ENCODE results near the gene CAB39L.
"Not testable (repeated sequence)": the region's sequence is repeated elsewhere in the genome, so short reads cannot be mapped to it uniquely, and the experiment has no call there.

The CAB39L gene

GRCh38 chr13:49346460-49346859 is 97.4 kb downstream of the CAB39L start:
- DNase-seq (ENCODE audit: low spot score): no peak

- no peak for DNase-seq (ENCODE audit: low spot score)
Measured at GRCh38 chr13:49343731-49344130, 100.1 kb downstream of the CAB39L start.

- no peak for DNase-seq (ENCODE audit: low spot score)
Measured at GRCh38 chr13:49343255-49343654, 100.6 kb downstream of the CAB39L start.

GRCh38 chr13:49342454-49342853 is 101.4 kb downstream of the CAB39L start:
- DNase-seq (ENCODE audit: low spot score): no peak

GRCh38 chr13:49341941-49342340 is 101.9 kb downstream of the CAB39L start:
- no peak for DNase-seq (ENCODE audit: low spot score)

GRCh38 chr13:49341517-49341916 is 102.3 kb downstream of the CAB39L start:
- DNase-seq (ENCODE audit: low spot score): no peak

- no peak for DNase-seq (ENCODE audit: low spot score)
Measured at GRCh38 chr13:49340161-49340560, 103.7 kb downstream of the CAB39L start.

- DNase-seq (ENCODE audit: low spot score): no peak
Measured at GRCh38 chr13:49336655-49337054, 107.2 kb downstream of the CAB39L start.

- DNase-seq (ENCODE audit: low spot score): no peak
Measured at GRCh38 chr13:49330546-49330864, 113.4 kb downstream of the CAB39L start.

- DNase-seq (ENCODE audit: low spot score): no peak
Measured at GRCh38 chr13:49329831-49330545, 113.9 kb downstream of the CAB39L start.

GRCh38 chr13:49327145-49327544 is 116.7 kb downstream of the CAB39L start:
- not testable (repeated sequence) for DNase-seq (ENCODE audit: low spot score)

GRCh38 chr13:49326222-49326917 is 117.5 kb downstream of the CAB39L start:
- DNase-seq (ENCODE audit: low spot score): no peak

- DNase-seq (ENCODE audit: low spot score): no peak
Measured at GRCh38 chr13:49323344-49323743, 120.5 kb downstream of the CAB39L start.

- DNase-seq (ENCODE audit: low spot score): no peak
Measured at GRCh38 chr13:49322702-49323101, 121.2 kb downstream of the CAB39L start.

- no peak for DNase-seq (ENCODE audit: low spot score)
Measured at GRCh38 chr13:49320975-49321374, 122.9 kb downstream of the CAB39L start.

GRCh38 chr13:49319951-49320350 is 123.9 kb downstream of the CAB39L start:
- no peak for DNase-seq (ENCODE audit: low spot score)

- DNase-seq (ENCODE audit: low spot score): peak; percentile 39
Measured at GRCh38 chr13:49319551-49319950, 124.3 kb downstream of the CAB39L start.

GRCh38 chr13:49315756-49316482 is 127.9 kb downstream of the CAB39L start:
- DNase-seq (ENCODE audit: low spot score): no peak

GRCh38 chr13:49315036-49315565 is 128.8 kb downstream of the CAB39L start:
- no peak for DNase-seq (ENCODE audit: low spot score)

- DNase-seq (ENCODE audit: low spot score): no peak
Measured at GRCh38 chr13:49314344-49314882, 129.5 kb downstream of the CAB39L start.

GRCh38 chr13:49311816-49312215 is 132.0 kb downstream of the CAB39L start:
- DNase-seq (ENCODE audit: low spot score): no peak

- no peak for DNase-seq (ENCODE audit: low spot score)
Measured at GRCh38 chr13:49310251-49310650, 133.6 kb downstream of the CAB39L start.

Data from AG08396 (cell line).